Upper lobe of left lung (tissue), 4 donors: ENCODE results near the gene TMEM165.

Experiments used
- EP300 ChIP-seq, 4 donors: sonication (generic); formaldehyde crosslinking; IDR thresholded peaks; one replicate each; pipeline ENCODE4 v1.5.1; 2017; ENCODE audit warnings: antibody characterized with exemption in 4 of 4, control low read depth in 2 of 4
- TF ChIP-seq, protein P1 (sequence below), 6 experiments: fragments of 450-650 bp in 4 of 6; fragments of 200-600 bp in 2 of 6; sonication (generic) in 2 of 6; IDR thresholded peaks; one replicate each; pipeline ENCODE4 v1.5.1; 2016 to 2019; ENCODE audit warnings: antibody characterized with exemption in 6 of 6

- TF ChIP-seq, protein P1, sequence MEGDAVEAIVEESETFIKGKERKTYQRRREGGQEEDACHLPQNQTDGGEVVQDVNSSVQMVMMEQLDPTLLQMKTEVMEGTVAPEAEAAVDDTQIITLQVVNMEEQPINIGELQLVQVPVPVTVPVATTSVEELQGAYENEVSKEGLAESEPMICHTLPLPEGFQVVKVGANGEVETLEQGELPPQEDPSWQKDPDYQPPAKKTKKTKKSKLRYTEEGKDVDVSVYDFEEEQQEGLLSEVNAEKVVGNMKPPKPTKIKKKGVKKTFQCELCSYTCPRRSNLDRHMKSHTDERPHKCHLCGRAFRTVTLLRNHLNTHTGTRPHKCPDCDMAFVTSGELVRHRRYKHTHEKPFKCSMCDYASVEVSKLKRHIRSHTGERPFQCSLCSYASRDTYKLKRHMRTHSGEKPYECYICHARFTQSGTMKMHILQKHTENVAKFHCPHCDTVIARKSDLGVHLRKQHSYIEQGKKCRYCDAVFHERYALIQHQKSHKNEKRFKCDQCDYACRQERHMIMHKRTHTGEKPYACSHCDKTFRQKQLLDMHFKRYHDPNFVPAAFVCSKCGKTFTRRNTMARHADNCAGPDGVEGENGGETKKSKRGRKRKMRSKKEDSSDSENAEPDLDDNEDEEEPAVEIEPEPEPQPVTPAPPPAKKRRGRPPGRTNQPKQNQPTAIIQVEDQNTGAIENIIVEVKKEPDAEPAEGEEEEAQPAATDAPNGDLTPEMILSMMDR (IDR thresholded peaks at IDR 0.05), result no peak
- TF ChIP-seq EP300 (IDR thresholded peaks at IDR 0.05), result peak in 2 of 4 donors; percentile 63 to 95
These were observed 38.7 kb upstream of the TMEM165 start for GRCh38 chr4:55356991-55357461.
